ENCODE results near the gene FBXO42.

DNA sequence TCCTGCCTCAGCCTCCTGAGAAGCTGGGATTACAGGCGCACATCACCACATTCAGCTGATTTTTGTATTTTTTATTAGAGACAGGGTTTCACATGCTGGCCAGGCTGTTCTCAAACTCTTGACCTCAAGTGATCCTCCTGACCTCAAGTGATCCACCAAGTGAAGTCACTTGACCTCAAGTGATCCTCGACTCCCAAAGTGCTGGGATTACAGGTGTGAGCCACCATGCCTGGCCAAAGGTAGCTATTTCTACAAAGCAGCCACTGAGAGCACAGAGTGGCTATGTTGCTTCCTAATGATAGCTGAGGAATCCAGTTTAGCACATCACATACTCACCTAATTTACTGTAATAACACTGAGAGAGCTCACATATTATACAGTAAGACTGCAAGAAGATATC, 70.5 kb downstream of the FBXO42 start:
- TF ChIP-seq CTCF (IDR thresholded peaks at IDR 0.05; ENCODE audit: control extremely low read depth in 1 of 3, insufficient read depth in 1 of 3, low read depth in 1 of 3, low read length in 3 of 3) = no peak
- TF ChIP-seq YY1 (IDR thresholded peaks at IDR 0.05; ENCODE audit: low read depth, low read length) = no peak
- TF ChIP-seq POLR2AphosphoS5 (IDR thresholded peaks at IDR 0.05; ENCODE audit: low read depth, low read length) = no peak
- no peak for TF ChIP-seq EZH2 (IDR thresholded peaks at IDR 0.05; ENCODE audit: low read depth, low read length, severe bottlenecking)
- TF ChIP-seq, protein P1, sequence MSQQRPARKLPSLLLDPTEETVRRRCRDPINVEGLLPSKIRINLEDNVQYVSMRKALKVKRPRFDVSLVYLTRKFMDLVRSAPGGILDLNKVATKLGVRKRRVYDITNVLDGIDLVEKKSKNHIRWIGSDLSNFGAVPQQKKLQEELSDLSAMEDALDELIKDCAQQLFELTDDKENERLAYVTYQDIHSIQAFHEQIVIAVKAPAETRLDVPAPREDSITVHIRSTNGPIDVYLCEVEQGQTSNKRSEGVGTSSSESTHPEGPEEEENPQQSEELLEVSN (IDR thresholded peaks at IDR 0.05) = no peak
- TF ChIP-seq ZNF274 (IDR thresholded peaks at IDR 0.05; ENCODE audit: borderline replicate concordance, extremely low read depth, low read length) = no peak
